ENCODE measurements around the gene SPRR1B. TPM values are rescaled to one million over a fixed set of nuclear protein-coding genes. Genes with fewer than 3 reads are reported as not detected.

SPRR1B gene
- total and polyA plus RNA-seq, 9 of the 15 experiments (the other 6 are each of a cell fraction or from before 2014, with no cell fraction given), result not detected

- TF ChIP-seq ATF2 (CRISPR knock-in tag; IDR thresholded peaks at IDR 0.05) (no peak), MAFG (tag; conservative IDR thresholded peaks at IDR 0.05) (no peak), FOXA1 (IDR thresholded peaks at IDR 0.05; ENCODE audit: borderline replicate concordance) (no peak), CTBP1 (IDR thresholded peaks at IDR 0.05; ENCODE audit: borderline replicate concordance) (0 out of 2 replicates have a peak, but pooled peaks have one; percentile 34), FOXA3 (CRISPR knock-in tag; conservative IDR thresholded peaks at IDR 0.05 in 1 of 2, IDR thresholded peaks at IDR 0.05 in 1 of 2) (no peak), MLX (CRISPR knock-in tag; conservative IDR thresholded peaks at IDR 0.05) (no peak), CXXC5 (CRISPR knock-in tag; IDR thresholded peaks at IDR 0.05) (no peak), PHB (CRISPR knock-in tag; IDR thresholded peaks at IDR 0.05) (no peak), TCF15 (CRISPR knock-in tag; IDR thresholded peaks at IDR 0.05) (no peak), TEAD2 (tag; IDR thresholded peaks at IDR 0.05) (no peak), U2AF1 (optimal IDR thresholded peaks at IDR 0.05; ENCODE audit: low read depth, low read length) (no peak), ILF3 (IDR thresholded peaks at IDR 0.05; ENCODE audit: borderline replicate concordance) (no peak), SREBF2 (CRISPR knock-in tag; IDR thresholded peaks at IDR 0.05) (no peak), ELK3 (CRISPR knock-in tag; IDR thresholded peaks at IDR 0.05) (no peak), ZC3H11A (IDR thresholded peaks at IDR 0.05; ENCODE audit: low read depth, low read length) (no peak), RBM14 (IDR thresholded peaks at IDR 0.05; ENCODE audit: borderline replicate concordance, insufficient read depth, low read depth, low read length) (no peak), MCM2 (IDR thresholded peaks at IDR 0.05; ENCODE audit: low read depth) (no peak), ETV5 (CRISPR knock-in tag; IDR thresholded peaks at IDR 0.05; ENCODE audit: low read depth) (no peak), ZNF143 (CRISPR knock-in tag; IDR thresholded peaks at IDR 0.05) (no peak), ZNF175 (CRISPR knock-in tag; IDR thresholded peaks at IDR 0.05; ENCODE audit: low read depth) (peak; percentile 63; the same call in 1 of the 2 replicates), ZNF449 (CRISPR knock-in tag; IDR thresholded peaks at IDR 0.05) (no peak), ZNF717 (CRISPR knock-in tag; IDR thresholded peaks at IDR 0.05) (no peak), ZNF263 (CRISPR knock-in tag; IDR thresholded peaks at IDR 0.05; ENCODE audit: borderline replicate concordance) (no peak)
Measured at GRCh38 chr1:153040950-153041631, 10.1 kb downstream of the SPRR1B start, which contains the start of gene SPRR2D (continued).
